B cell (primary cell): ENCODE measurements around the gene WDSUB1.

Experiments used
- CTCF ChIP-seq: fragments of 200-600 bp; IDR thresholded peaks from one replicate; pipeline ENCODE4 v1.8.0; 2022; ENCODE audit warnings: antibody characterized with exemption, mild to moderate bottlenecking
- EZH2 ChIP-seq: IDR thresholded peaks from 2 replicates; pipeline ENCODE4 v1.6.1; 2012; ENCODE audit warnings: borderline replicate concordance, low read depth, mild to moderate bottlenecking, moderate library complexity, low read length; ENCODE audit not compliant: insufficient read depth, poor library complexity, severe bottlenecking

- TF ChIP-seq CTCF (no peak), EZH2 (no peak)
These were observed 98.1 kb downstream of the WDSUB1 start for GRCh38 chr2:159188449-159188848.
